ENCODE data around the gene CFAP46.

DNA sequence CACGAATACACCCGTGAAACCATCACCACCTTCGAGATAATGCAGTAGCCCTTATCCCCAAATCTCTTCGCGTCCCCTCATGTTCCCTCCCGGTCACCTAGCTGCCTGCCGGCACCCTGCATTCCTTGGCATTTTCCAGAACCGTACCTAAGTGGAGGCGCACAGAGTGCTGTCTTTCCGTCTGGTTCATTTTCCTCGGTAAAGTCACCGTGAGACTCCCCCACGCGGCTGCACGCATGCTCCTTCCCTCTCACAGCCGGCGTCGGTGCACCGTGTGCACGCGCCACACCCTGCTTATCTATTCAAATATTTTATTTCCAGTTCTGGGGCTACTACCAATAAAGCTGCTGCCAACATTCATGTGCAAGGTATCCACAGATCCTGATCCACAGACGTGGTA lies 90.9 kb downstream of the CFAP46 start:
- TF ChIP-seq, protein P1, sequence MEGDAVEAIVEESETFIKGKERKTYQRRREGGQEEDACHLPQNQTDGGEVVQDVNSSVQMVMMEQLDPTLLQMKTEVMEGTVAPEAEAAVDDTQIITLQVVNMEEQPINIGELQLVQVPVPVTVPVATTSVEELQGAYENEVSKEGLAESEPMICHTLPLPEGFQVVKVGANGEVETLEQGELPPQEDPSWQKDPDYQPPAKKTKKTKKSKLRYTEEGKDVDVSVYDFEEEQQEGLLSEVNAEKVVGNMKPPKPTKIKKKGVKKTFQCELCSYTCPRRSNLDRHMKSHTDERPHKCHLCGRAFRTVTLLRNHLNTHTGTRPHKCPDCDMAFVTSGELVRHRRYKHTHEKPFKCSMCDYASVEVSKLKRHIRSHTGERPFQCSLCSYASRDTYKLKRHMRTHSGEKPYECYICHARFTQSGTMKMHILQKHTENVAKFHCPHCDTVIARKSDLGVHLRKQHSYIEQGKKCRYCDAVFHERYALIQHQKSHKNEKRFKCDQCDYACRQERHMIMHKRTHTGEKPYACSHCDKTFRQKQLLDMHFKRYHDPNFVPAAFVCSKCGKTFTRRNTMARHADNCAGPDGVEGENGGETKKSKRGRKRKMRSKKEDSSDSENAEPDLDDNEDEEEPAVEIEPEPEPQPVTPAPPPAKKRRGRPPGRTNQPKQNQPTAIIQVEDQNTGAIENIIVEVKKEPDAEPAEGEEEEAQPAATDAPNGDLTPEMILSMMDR (IDR thresholded peaks at IDR 0.05; ENCODE audit: poor library complexity, severe bottlenecking), result no peak
- TF ChIP-seq, protein P2, sequence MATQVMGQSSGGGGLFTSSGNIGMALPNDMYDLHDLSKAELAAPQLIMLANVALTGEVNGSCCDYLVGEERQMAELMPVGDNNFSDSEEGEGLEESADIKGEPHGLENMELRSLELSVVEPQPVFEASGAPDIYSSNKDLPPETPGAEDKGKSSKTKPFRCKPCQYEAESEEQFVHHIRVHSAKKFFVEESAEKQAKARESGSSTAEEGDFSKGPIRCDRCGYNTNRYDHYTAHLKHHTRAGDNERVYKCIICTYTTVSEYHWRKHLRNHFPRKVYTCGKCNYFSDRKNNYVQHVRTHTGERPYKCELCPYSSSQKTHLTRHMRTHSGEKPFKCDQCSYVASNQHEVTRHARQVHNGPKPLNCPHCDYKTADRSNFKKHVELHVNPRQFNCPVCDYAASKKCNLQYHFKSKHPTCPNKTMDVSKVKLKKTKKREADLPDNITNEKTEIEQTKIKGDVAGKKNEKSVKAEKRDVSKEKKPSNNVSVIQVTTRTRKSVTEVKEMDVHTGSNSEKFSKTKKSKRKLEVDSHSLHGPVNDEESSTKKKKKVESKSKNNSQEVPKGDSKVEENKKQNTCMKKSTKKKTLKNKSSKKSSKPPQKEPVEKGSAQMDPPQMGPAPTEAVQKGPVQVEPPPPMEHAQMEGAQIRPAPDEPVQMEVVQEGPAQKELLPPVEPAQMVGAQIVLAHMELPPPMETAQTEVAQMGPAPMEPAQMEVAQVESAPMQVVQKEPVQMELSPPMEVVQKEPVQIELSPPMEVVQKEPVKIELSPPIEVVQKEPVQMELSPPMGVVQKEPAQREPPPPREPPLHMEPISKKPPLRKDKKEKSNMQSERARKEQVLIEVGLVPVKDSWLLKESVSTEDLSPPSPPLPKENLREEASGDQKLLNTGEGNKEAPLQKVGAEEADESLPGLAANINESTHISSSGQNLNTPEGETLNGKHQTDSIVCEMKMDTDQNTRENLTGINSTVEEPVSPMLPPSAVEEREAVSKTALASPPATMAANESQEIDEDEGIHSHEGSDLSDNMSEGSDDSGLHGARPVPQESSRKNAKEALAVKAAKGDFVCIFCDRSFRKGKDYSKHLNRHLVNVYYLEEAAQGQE (IDR thresholded peaks at IDR 0.05; ENCODE audit: borderline replicate concordance), result no peak
- no peak for TF ChIP-seq EZH2 (IDR thresholded peaks at IDR 0.05; ENCODE audit: borderline replicate concordance, insufficient read depth, low read length, poor library complexity, severe bottlenecking)
- TF ChIP-seq RAD21 (conservative IDR thresholded peaks at IDR 0.05), result no peak
- TF ChIP-seq EP300 (conservative IDR thresholded peaks at IDR 0.05; ENCODE audit: poor library complexity, severe bottlenecking), result no peak
- no peak for TF ChIP-seq MXI1 (conservative IDR thresholded peaks at IDR 0.05; ENCODE audit: poor library complexity, severe bottlenecking)

Data from neural cell (in vitro differentiated cells).